Uterus (tissue), 4 donors: Measurements from ENCODE around the gene ADAMTS19. TPM values are rescaled to one million over a fixed set of nuclear protein-coding genes. Genes with fewer than 3 reads are reported as not detected.
"Not testable (repeated sequence)": the region's sequence is repeated elsewhere in the genome, so short reads cannot be mapped to it uniquely, and the experiment has no call there.

Experiments
- DNase-seq, 2 donors: peaks; one replicate each; pipeline ENCODE4 v3.0.0-alpha.2; 2019 to 2020
- H3K27ac ChIP-seq, 2 donors: fragments of 200-600 bp; sonication (generic); 1 replicate in 1 of 2; 2 replicates in 1 of 2; pipeline ENCODE4 v1.5.1; 2016 to 2018
- H3K27me3 ChIP-seq, 2 donors: fragments of 200-600 bp; sonication (generic); one replicate each; pipeline ENCODE4 v1.5.1; 2018 to 2019; ENCODE audit warnings: control low read depth in 1 of 2
- H3K36me3 ChIP-seq, 2 donors: fragments of 200-600 bp; sonication (generic); one replicate each; pipeline ENCODE4 v1.5.1; 2019; ENCODE audit warnings: control low read depth in 1 of 2
- H3K4me1 ChIP-seq, 2 donors: fragments of 200-600 bp; sonication (generic); one replicate each; pipeline ENCODE4 v1.5.1; 2018 to 2019; ENCODE audit warnings: control low read depth in 1 of 2
- H3K4me3 ChIP-seq, 2 donors: fragments of 200-600 bp; sonication (generic); 1 replicate in 1 of 2; 2 replicates in 1 of 2; pipeline ENCODE4 v1.5.1; 2018 to 2019; ENCODE audit warnings: mild to moderate bottlenecking in 1 of 2
- H3K9me3 ChIP-seq, 2 donors: fragments of 200-600 bp; sonication (generic); one replicate each; pipeline ENCODE4 v1.5.1; 2019; ENCODE audit warnings: control low read depth in 1 of 2
- POLR2A ChIP-seq, 2 donors: fragments of 450-650 bp; IDR thresholded peaks; one replicate each; pipeline ENCODE4 v1.6.1; 2016; ENCODE audit warnings: antibody characterized with exemption in 2 of 2, mild to moderate bottlenecking in 1 of 2, moderate library complexity in 1 of 2
- intact Hi-C: fragments of 100-400 bp; cut with DNase I; formaldehyde crosslinking; loops from one replicate; pipeline ENCODE4 v1.15.1; 2023; ENCODE audit warnings: low total_unique reads
- total RNA-seq, 4 donors: library from RNA; depleted of rRNA in 3 of 4; stranded (reverse); fragments of >200 nt in 3 of 4; gene quantifications; one replicate each; pipeline versions ENCODE4 v1.1.0 to v1.2.4, GENCODE V29; 2014 to 2023
- TF ChIP-seq, protein P1 (sequence below), 4 experiments: fragments of 200-600 bp in 2 of 4; fragments of 450-650 bp in 2 of 4; sonication (generic) in 2 of 4; IDR thresholded peaks; one replicate each; pipeline ENCODE4 v1.5.1; 2016 to 2019; ENCODE audit warnings: antibody characterized with exemption in 4 of 4, mild to moderate bottlenecking in 2 of 4, moderate library complexity in 1 of 4
- donor health status: DM: yes; HTN: yes; CAD: no.

Gene ADAMTS19
- total RNA-seq, 4 donors from 2014 or later, result 1.2 to 132 (median 36.1) TPM

DNA sequence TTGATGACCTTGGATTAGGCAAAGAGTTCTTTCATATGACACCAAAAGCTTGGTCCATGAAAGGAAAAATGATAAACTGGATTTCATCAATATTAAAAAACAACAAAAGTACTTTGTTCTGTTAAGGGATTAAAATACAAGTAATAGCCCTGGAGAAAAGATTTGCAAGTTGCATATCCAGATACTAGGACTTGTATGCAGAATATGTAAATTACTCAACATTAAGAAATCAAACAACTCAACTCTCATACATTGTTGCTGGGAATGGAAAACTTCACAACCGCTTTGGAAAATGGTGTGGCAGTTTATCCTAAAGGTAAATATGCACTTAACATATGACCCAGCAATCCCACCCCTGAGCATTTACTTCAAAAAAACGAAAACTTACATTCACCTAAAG is 112.0 kb downstream of the ADAMTS19 start:
- no peaks in the 10 kb centered on the region for H3K27me3 ChIP-seq
- no peaks in the 10 kb centered on the region for H3K9me3 ChIP-seq
- no peak for DNase-seq
- intact Hi-C loops, result no loop called here
- no peak for TF ChIP-seq POLR2A (IDR thresholded peaks at IDR 0.05)
- TF ChIP-seq, protein P1, sequence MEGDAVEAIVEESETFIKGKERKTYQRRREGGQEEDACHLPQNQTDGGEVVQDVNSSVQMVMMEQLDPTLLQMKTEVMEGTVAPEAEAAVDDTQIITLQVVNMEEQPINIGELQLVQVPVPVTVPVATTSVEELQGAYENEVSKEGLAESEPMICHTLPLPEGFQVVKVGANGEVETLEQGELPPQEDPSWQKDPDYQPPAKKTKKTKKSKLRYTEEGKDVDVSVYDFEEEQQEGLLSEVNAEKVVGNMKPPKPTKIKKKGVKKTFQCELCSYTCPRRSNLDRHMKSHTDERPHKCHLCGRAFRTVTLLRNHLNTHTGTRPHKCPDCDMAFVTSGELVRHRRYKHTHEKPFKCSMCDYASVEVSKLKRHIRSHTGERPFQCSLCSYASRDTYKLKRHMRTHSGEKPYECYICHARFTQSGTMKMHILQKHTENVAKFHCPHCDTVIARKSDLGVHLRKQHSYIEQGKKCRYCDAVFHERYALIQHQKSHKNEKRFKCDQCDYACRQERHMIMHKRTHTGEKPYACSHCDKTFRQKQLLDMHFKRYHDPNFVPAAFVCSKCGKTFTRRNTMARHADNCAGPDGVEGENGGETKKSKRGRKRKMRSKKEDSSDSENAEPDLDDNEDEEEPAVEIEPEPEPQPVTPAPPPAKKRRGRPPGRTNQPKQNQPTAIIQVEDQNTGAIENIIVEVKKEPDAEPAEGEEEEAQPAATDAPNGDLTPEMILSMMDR (IDR thresholded peaks at IDR 0.05), result no peak
- no peak overlapping the region for H3K4me3 ChIP-seq
- no peaks in the 10 kb centered on the region for H3K4me1 ChIP-seq
- H3K36me3 ChIP-seq, result peaks cover 0 to 3% of the 10 kb centered on the region in 2 donors
- no peak overlapping the region for H3K27ac ChIP-seq

DNA sequence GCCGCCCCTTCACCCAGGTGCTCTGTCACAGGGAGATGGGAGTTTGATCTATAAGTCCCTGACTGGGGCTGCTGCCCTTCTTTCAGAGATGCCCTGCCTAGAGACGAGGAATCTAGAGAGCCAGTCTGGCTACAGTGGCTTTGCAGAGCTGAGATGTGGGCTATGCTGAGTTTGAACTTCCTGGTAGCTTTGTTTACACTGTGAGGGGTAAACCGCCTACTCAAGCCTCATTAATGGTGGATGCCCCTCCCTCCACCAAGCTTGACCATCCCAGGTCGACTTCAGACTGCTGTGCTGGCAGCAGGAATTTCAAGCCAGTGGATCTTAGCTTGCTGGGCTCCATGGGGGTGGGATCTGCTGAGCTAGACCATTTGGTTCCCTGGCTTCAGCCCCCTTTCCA is 124.4 kb downstream of the ADAMTS19 start:
- H3K27me3 ChIP-seq, intact Hi-C loops, H3K4me3 ChIP-seq, DNase-seq, H3K36me3 ChIP-seq, H3K4me1 ChIP-seq, H3K9me3 ChIP-seq, H3K27ac ChIP-seq: not testable (repeated sequence)

DNA sequence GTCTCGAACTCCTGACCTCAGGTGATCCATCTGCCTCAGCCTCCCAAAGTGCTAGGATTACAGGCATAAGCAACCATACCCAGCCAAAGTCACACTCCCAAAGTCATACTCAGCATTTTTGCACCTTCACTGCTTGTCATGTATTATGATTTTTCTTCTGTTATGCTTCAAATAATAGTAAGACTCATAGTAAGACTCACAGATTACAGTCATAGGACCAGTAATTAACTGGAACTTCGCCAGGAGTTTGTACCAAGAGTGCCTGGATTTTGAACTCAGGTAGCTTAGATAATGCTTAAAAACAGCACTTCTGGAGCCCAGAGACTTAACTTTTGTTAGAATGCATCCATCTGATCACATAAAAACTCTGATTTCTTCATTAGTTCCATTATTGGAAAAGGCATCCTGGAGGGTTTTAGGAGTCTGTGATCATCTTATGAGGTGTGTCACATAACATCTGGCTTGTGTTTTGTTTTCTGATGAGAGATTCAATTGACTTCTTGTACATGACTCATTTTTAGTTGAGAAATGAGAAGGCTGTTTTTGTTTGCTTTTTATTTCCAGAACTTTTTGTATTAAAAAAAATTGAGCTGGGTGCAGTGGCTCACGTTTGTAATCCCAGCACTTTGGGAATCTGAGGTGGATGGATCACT is 131.5 kb downstream of the ADAMTS19 start:
- no peaks in the 10 kb centered on the region for H3K27me3 ChIP-seq

DNA sequence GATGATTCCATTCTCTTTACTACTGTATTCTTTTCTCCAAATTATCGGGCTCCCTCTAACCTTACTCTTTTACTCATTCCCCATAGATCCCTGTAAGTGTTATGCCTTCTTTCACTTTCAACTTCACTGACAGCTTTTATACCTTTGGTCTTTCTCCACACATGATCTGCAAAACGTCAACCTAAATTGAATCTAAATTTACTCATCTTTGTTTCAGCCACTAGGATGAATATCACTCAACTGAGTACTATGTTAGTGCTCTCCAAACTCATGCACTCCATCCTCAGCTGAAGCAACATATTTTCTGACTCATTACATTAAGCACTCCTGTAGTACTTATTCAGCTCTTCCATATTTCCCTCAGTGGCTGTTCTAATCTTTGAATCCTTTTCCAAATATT is 133.4 kb downstream of the ADAMTS19 start:
- no peaks in the 10 kb centered on the region for H3K4me1 ChIP-seq
- H3K27me3 ChIP-seq, result no peaks in the 10 kb centered on the region
- H3K9me3 ChIP-seq, result no peaks in the 10 kb centered on the region
- H3K27ac ChIP-seq, result no peak overlapping the region
- intact Hi-C loops, result no loop called here
- H3K4me3 ChIP-seq, result no peak overlapping the region
- TF ChIP-seq POLR2A (IDR thresholded peaks at IDR 0.05), result no peak
- TF ChIP-seq, protein P1 (IDR thresholded peaks at IDR 0.05), result no peak
- DNase-seq, result no peak
- no peaks in the 10 kb centered on the region for H3K36me3 ChIP-seq

More for the DNA sequence above, 131.5 kb downstream of the ADAMTS19 start:
- Histone ChIP-seq H3K27ac (no peak overlapping the region), H3K9me3 (no peaks in the 10 kb centered on the region), H3K4me1 (no peaks in the 10 kb centered on the region), H3K4me3 (no peak overlapping the region), H3K36me3 (no peaks in the 10 kb centered on the region)
- intact Hi-C loops, result no loop called here
- DNase-seq, result no peak
- TF ChIP-seq, protein P1 (IDR thresholded peaks at IDR 0.05), result no peak
- no peak for TF ChIP-seq POLR2A (IDR thresholded peaks at IDR 0.05)

DNA sequence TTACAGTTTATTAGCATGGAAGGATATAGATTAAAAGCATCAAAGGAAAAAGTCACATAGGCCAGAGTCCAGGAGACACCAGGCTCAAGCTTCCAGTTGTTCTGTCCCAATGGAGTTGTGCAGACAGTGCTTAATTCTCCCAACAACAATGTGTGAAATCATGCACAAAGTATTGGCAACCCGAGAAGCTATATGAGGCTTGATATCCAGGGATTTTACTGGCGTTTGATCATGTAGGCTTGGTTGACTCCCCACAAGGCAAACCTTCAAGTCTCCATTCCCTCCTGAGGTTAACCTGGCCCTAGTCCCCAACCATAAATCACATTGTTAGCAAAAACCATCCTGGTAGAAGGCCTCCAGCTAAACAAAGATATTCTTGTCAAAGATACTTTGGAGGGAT is 141.5 kb downstream of the ADAMTS19 start:
- no peaks in the 10 kb centered on the region for H3K36me3 ChIP-seq
- DNase-seq, result no peak
- no peak overlapping the region for H3K27ac ChIP-seq
- intact Hi-C loops, result no loop called here
- TF ChIP-seq POLR2A (IDR thresholded peaks at IDR 0.05), result no peak
- TF ChIP-seq, protein P1 (IDR thresholded peaks at IDR 0.05), result no peak
- H3K4me3 ChIP-seq, result no peak overlapping the region
- H3K4me1 ChIP-seq, result no peaks in the 10 kb centered on the region
- no peaks in the 10 kb centered on the region for H3K27me3 ChIP-seq
- no peaks in the 10 kb centered on the region for H3K9me3 ChIP-seq

DNA sequence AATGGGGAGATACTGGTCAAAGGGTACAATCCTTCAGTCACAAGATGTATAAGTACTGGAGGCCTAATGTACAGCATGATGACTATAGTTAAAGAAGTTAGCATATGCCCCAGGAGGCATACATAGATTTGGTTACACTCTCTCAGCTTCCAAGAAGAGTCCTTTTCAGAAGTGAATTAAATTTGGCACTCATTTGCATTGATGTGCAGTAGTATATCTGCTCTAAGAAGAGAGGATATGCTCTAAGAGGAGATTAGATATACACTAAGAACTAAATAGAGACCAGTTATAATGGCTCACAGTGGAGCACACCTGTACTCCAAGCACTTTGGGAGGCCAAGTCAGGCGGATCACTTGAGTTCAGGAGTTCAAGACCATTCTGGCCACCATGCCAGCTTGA is 148.3 kb downstream of the ADAMTS19 start:
- intact Hi-C loops, result no loop called here
- no peaks in the 10 kb centered on the region for H3K4me1 ChIP-seq
- no peak overlapping the region for H3K27ac ChIP-seq
- H3K9me3 ChIP-seq, result no peaks in the 10 kb centered on the region
- H3K27me3 ChIP-seq, result no peaks in the 10 kb centered on the region
- H3K4me3 ChIP-seq, result no peak overlapping the region
- no peak for DNase-seq
- TF ChIP-seq, protein P1 (IDR thresholded peaks at IDR 0.05), result no peak
- TF ChIP-seq POLR2A (IDR thresholded peaks at IDR 0.05), result no peak
- no peaks in the 10 kb centered on the region for H3K36me3 ChIP-seq
